T-cell (primary cell): ENCODE data around the gene RAB11A. TPM values are rescaled to one million over a fixed set of nuclear protein-coding genes. Genes with fewer than 3 reads are reported as not detected.
A peak's percentile ranks its signal among the peaks of the same experiment; 100 is the strongest.
"Not testable (repeated sequence)": the region's sequence is repeated elsewhere in the genome, so short reads cannot be mapped to it uniquely, and the experiment has no call there.

Experiments
- ATAC-seq, 4 experiments: fragments of 200-7000 bp in 3 of 4; fragments of 150-1000 bp in 1 of 4; cut with Tn5 transposase; replicated peaks in 1 of 4; 1 replicate in 3 of 4; 2 replicates in 1 of 4; pipeline ENCODE4 v1.10.0; 2021; ENCODE audit warnings: moderate library complexity in 3 of 4, mild to moderate bottlenecking in 2 of 4, moderate number of reproducible peaks in 1 of 4
- CTCF ChIA-PET, 2 donors: fragments of 300-600 bp; sonication (Branson Sonifier 250); formaldehyde crosslinking; loops; one replicate each; lab custom pipeline; 2022; ENCODE audit warnings: antibody characterized with exemption in 2 of 2; lab: Charles Lee
- POLR2A ChIA-PET, 2 donors: fragments of 300-600 bp; sonication (Branson Sonifier 250); formaldehyde crosslinking; loops; one replicate each; lab custom pipeline; 2022; ENCODE audit warnings: antibody characterized with exemption in 2 of 2; lab: Charles Lee
- DNase-seq, 35 experiments: peaks; one replicate each; pipeline versions ENCODE4 v3.0.0 to v3.0.0-alpha.2; 2013 to 2023
- H3K27ac ChIP-seq: one replicate; pipeline ENCODE4 v1.5.1; 2013; ENCODE audit warnings: low read length
- H3K27me3 ChIP-seq, 2 experiments: replicated peaks in 1 of 2; 1 replicate in 1 of 2; 2 replicates in 1 of 2; pipeline versions ENCODE4 v1.6.1 to v1.7.0; 2013; ENCODE audit warnings: low read length in 1 of 2, mixed read lengths in 1 of 2; ENCODE audit not compliant: control insufficient read depth in 2 of 2, insufficient read depth in 2 of 2; ENCODE audit errors: extremely low read depth in 1 of 2
- H3K36me3 ChIP-seq, 2 donors: 1 replicate in 1 of 2; 2 replicates in 1 of 2; pipeline versions ENCODE4 v1.6.1 to v1.7.0; 2013; ENCODE audit warnings: low read length in 1 of 2; ENCODE audit not compliant: control insufficient read depth in 2 of 2, insufficient read depth in 1 of 2; ENCODE audit errors: extremely low read depth in 1 of 2
- H3K4me1 ChIP-seq, 2 experiments: 1 replicate in 1 of 2; 2 replicates in 1 of 2; pipeline versions ENCODE4 v1.6.1 to v1.7.0; 2013; ENCODE audit warnings: low read length in 2 of 2, mixed read lengths in 1 of 2; ENCODE audit not compliant: insufficient read depth in 2 of 2, control insufficient read depth in 1 of 2; ENCODE audit errors: extremely low read depth in 1 of 2
- H3K4me3 ChIP-seq, 2 donors: 1 replicate in 1 of 2; 2 replicates in 1 of 2; pipeline versions ENCODE4 v1.5.1 to v1.7.0; 2013; ENCODE audit warnings: mild to moderate bottlenecking in 2 of 2, low read length in 1 of 2, moderate library complexity in 1 of 2; ENCODE audit not compliant: control insufficient read depth in 1 of 2; ENCODE audit errors: extremely low read depth in 1 of 2
- H3K9me3 ChIP-seq: 2 replicates; pipeline ENCODE4 v1.7.0; 2013
- H3K27ac Mint-ChIP-seq, 2 donors: one replicate each; pipeline ENCODE4 v1.8.0; 2020 to 2021; ENCODE audit warnings: mild to moderate bottlenecking in 2 of 2, mixed read lengths in 2 of 2
- H3K27me3 Mint-ChIP-seq, 2 donors: one replicate each; pipeline ENCODE4 v1.8.0; 2021 to 2022; ENCODE audit warnings: mixed read lengths in 2 of 2
- H3K36me3 Mint-ChIP-seq: one replicate; pipeline ENCODE4 v1.8.0; 2021; ENCODE audit warnings: mixed read lengths
- H3K4me1 Mint-ChIP-seq, 3 donors: one replicate each; pipeline ENCODE4 v1.8.0; 2020 to 2022; ENCODE audit warnings: mixed read lengths in 3 of 3, mild to moderate bottlenecking in 1 of 3
- H3K4me3 Mint-ChIP-seq, 3 donors: one replicate each; pipeline ENCODE4 v1.8.0; 2020 to 2022; ENCODE audit warnings: mild to moderate bottlenecking in 3 of 3, mixed read lengths in 3 of 3, moderate library complexity in 3 of 3
- H3K9me3 Mint-ChIP-seq, 3 donors: one replicate each; pipeline ENCODE4 v1.8.0; 2020 to 2022; ENCODE audit warnings: mixed read lengths in 3 of 3
- whole genome bisulfite sequencing: methylation state at CpG from one replicate; pipeline ENCODE4 v1.1.5; 2013; ENCODE audit warnings: missing lambda C conversion rate; ENCODE audit not compliant: insufficient coverage; 5-methylcytosine and 5-hydroxymethylcytosine counted together
- total RNA-seq, 35 experiments: library from RNA in 6 of 35; stranded (reverse) in 6 of 35; fragments of 120-200 nt in 1 of 35; gene quantifications; one replicate each; pipeline versions ENCODE4 v1.2.1 to v1.2.4 and lab custom pipeline; 2013 to 2026

The RAB11A gene
- total RNA-seq, 5 donors from 2014 or later (not counting 1 experiment from before 2014, with no cell fraction given): 82.4 to 103 (median 97.5) TPM

- ATAC-seq, DNase-seq, H3K9me3 Mint-ChIP-seq, H3K27ac Mint-ChIP-seq, H3K9me3 ChIP-seq, H3K27me3 Mint-ChIP-seq, H3K36me3 Mint-ChIP-seq, H3K27ac ChIP-seq, H3K4me3 ChIP-seq, H3K27me3 ChIP-seq, H3K36me3 ChIP-seq: not testable (repeated sequence)
- ChIA-PET CTCF (interaction anchor here (0.6 to 3.0 kb wide), 5 partner anchors 14 to 332 kb away, joined by 3 to 16 read pairs (median 6); no protein-coding TSS in a partner anchor), POLR2A (interaction anchor here in 1 of 2 donors (1.6 to 1.7 kb wide), 2 partner anchors 76 to 82 kb away, joined by 4 to 14 read pairs; partner anchors contain the start of gene DENND4A)
- peak overlapping the region in 1 of 3 donors; percentile 100 for H3K4me3 Mint-ChIP-seq
- peaks cover 0 to 24% of the 10 kb centered on the region in 2 experiments for H3K4me1 ChIP-seq
- 100% methylated on average over 5 of the region's 6 CpGs for WGBS
- H3K4me1 Mint-ChIP-seq: peaks cover 21 to 38% (median 26%) of the 10 kb centered on the region in 3 donors
Observed at GRCh38 chr15:65867933-65868332, 1.4 kb upstream of the RAB11A start.

GRCh38 chr15:65868546-65869125, 655 bp upstream of the RAB11A start:
- DNase-seq: no peak
- Mint-ChIP-seq H3K36me3 (no peaks in the 10 kb centered on the region), H3K4me3 (peak overlapping the region; percentile 95 to 100 (median 98)), H3K27ac (peak overlapping the region; percentile 97), H3K27me3 (no peaks in the 10 kb centered on the region), H3K4me1 (peaks cover 25 to 39% (median 31%) of the 10 kb centered on the region in 3 donors), H3K9me3 (no peaks in the 10 kb centered on the region)
- 37% methylated on average over 6 of the region's 11 CpGs for WGBS
- Histone ChIP-seq H3K4me3 (peak overlapping the region; percentile 89 to 99), H3K27me3 (no peaks in the 10 kb centered on the region), H3K4me1 (peaks cover 0 to 26% of the 10 kb centered on the region in 2 experiments), H3K9me3 (no peaks in the 10 kb centered on the region), H3K27ac (peak overlapping the region; percentile 98), H3K36me3 (no peaks in the 10 kb centered on the region)
- ChIA-PET POLR2A (interaction anchor here (0.5 to 1.7 kb wide), 10 partner anchors 9 to 237 kb away, joined by 3 to 14 read pairs (median 3); partner anchors contain the start of gene DENND4A (in 1 of the 2)), CTCF (interaction anchor here in 1 of 2 donors (0.6 to 3.0 kb wide), 14 partner anchors 11 to 352 kb away, joined by 3 to 16 read pairs (median 5); partner anchors contain the start of gene INTS14)
- no peak for ATAC-seq

- Mint-ChIP-seq H3K4me3 (peak overlapping the region; percentile 95 to 100 (median 98)), H3K36me3 (peaks cover 4% of the 10 kb centered on the region), H3K27ac (peak overlapping the region; percentile 97), H3K4me1 (peaks cover 30 to 39% (median 37%) of the 10 kb centered on the region in 3 donors), H3K9me3 (no peaks in the 10 kb centered on the region), H3K27me3 (no peaks in the 10 kb centered on the region)
- peak in 1 of 4 experiments; percentile 5 for ATAC-seq
- WGBS: 3% methylated on average over 23 of the region's 43 CpGs
- no peaks in the 10 kb centered on the region for H3K9me3 ChIP-seq
- peak in 22 of 35 experiments; percentile 1 to 37 (median 13) for DNase-seq
- peak overlapping the region; percentile 89 to 99 for H3K4me3 ChIP-seq
- H3K4me1 ChIP-seq: peaks cover 0 to 32% of the 10 kb centered on the region in 2 experiments
- no peaks in the 10 kb centered on the region for H3K36me3 ChIP-seq
- no peaks in the 10 kb centered on the region for H3K27me3 ChIP-seq
- ChIA-PET CTCF (interaction anchor here (0.7 to 3.0 kb wide), 9 partner anchors 11 to 688 kb away, joined by 3 to 16 read pairs (median 8); partner anchors contain the start of gene INTS14 (in 1 of the 2)), POLR2A (interaction anchor here in 1 of 2 donors (0.5 to 1.7 kb wide), 6 partner anchors 8 to 87 kb away, joined by 3 to 14 read pairs (median 5); partner anchors contain the start of gene DENND4A)
- H3K27ac ChIP-seq: peak overlapping the region; percentile 98
Observed at GRCh38 chr15:65869954-65870871, 922 bp downstream of the RAB11A start.

GRCh38 chr15:65870889-65871533, 1.7 kb downstream of the RAB11A start:
- CTCF ChIA-PET: interaction anchor here in 1 of 2 donors (0.7 to 2.1 kb wide), 2 partner anchors 260 to 1181 kb away, joined by 3 to 11 read pairs; partner anchors contain the start of gene INTS14
- Mint-ChIP-seq H3K27me3 (no peaks in the 10 kb centered on the region), H3K4me1 (peaks cover 37 to 46% (median 45%) of the 10 kb centered on the region in 3 donors), H3K36me3 (peaks cover 4% of the 10 kb centered on the region), H3K9me3 (no peaks in the 10 kb centered on the region), H3K27ac (peak overlapping the region; percentile 97), H3K4me3 (peak overlapping the region; percentile 95 to 100 (median 98))
- ATAC-seq (no peak), DNase-seq (peak in 1 of 35 experiments; percentile 24)
- WGBS: 8% methylated on average over 2 of the region's 2 CpGs
- H3K4me3 ChIP-seq: peak overlapping the region; percentile 89 to 99
- no peaks in the 10 kb centered on the region for H3K27me3 ChIP-seq
- H3K4me1 ChIP-seq: peaks cover 2 to 32% of the 10 kb centered on the region in 2 experiments
- H3K36me3 ChIP-seq: peaks cover 0 to under 1% of the 10 kb centered on the region in 2 donors
- H3K9me3 ChIP-seq: no peaks in the 10 kb centered on the region
- peak overlapping the region; percentile 98 for H3K27ac ChIP-seq
- POLR2A ChIA-PET: interaction anchor here in 1 of 2 donors (0.5 kb wide), 1 partner anchor 405 kb away, joined by 3 read pairs; no protein-coding TSS in a partner anchor

- H3K27ac ChIP-seq, H3K36me3 Mint-ChIP-seq, H3K4me3 ChIP-seq, H3K4me3 Mint-ChIP-seq, POLR2A ChIA-PET, H3K27ac Mint-ChIP-seq, H3K27me3 ChIP-seq, H3K9me3 Mint-ChIP-seq, H3K27me3 Mint-ChIP-seq, H3K36me3 ChIP-seq, DNase-seq, H3K9me3 ChIP-seq, ATAC-seq: not testable (repeated sequence)
- CTCF ChIA-PET: interaction anchor here in 1 of 2 donors (0.6 to 0.7 kb wide), 2 partner anchors 686 to 1182 kb away, joined by 3 to 7 read pairs; partner anchors contain the start of gene CLPX
- peaks cover 40 to 48% (median 46%) of the 10 kb centered on the region in 3 donors for H3K4me1 Mint-ChIP-seq
- WGBS: no CpG with 5 or more reads among the region's 9 CpGs
- H3K4me1 ChIP-seq: peaks cover 2 to 32% of the 10 kb centered on the region in 2 experiments
Observed at GRCh38 chr15:65871886-65872285, 2.6 kb downstream of the RAB11A start.
